Tibial artery (tissue), 4 donors: Measurements from ENCODE around the gene RPL37A.

Experiments
- DNase-seq, 2 donors: peaks; one replicate each; pipeline ENCODE4 v3.0.0-alpha.2; 2019
- H3K27ac ChIP-seq, 2 donors: fragments of 200-600 bp; sonication (generic) in 1 of 2; 1 replicate in 1 of 2; 2 replicates in 1 of 2; pipeline ENCODE4 v1.5.1; 2018 to 2019; ENCODE audit warnings: mild to moderate bottlenecking in 1 of 2
- H3K27me3 ChIP-seq, 2 donors: fragments of 200-600 bp; sonication (generic) in 1 of 2; one replicate each; pipeline versions ENCODE4 v1.5.1 to v1.6.0; 2016 to 2019
- H3K36me3 ChIP-seq, 3 donors: fragments of 200-600 bp; sonication (generic) in 2 of 3; one replicate each; pipeline ENCODE4 v1.5.1; 2016 to 2019; ENCODE audit warnings: mild to moderate bottlenecking in 2 of 3
- H3K4me1 ChIP-seq, 4 donors: fragments of 200-600 bp; sonication (generic) in 2 of 4; 1 replicate in 3 of 4; 2 replicates in 1 of 4; pipeline ENCODE4 v1.5.1; 2016 to 2019
- H3K4me3 ChIP-seq, 2 donors: fragments of 200-600 bp; sonication (generic) in 1 of 2; 1 replicate in 1 of 2; 2 replicates in 1 of 2; pipeline ENCODE4 v1.5.1; 2018 to 2019; ENCODE audit warnings: mild to moderate bottlenecking in 2 of 2
- H3K9me3 ChIP-seq, 3 donors: fragments of 200-600 bp; sonication (generic) in 1 of 3; one replicate each; pipeline ENCODE4 v1.5.1; 2016 to 2019
- intact Hi-C: fragments of 100-400 bp; cut with DNase I; formaldehyde crosslinking; loops from one replicate; pipeline ENCODE4 v1.15.0; 2023; ENCODE audit warnings: low total_unique reads
- TF ChIP-seq, protein P1 (sequence below), 2 experiments: fragments of 200-600 bp in 1 of 2; fragments of 450-650 bp in 1 of 2; IDR thresholded peaks; one replicate each; pipeline ENCODE4 v1.5.1; 2017 to 2019; ENCODE audit warnings: antibody characterized with exemption in 2 of 2, mild to moderate bottlenecking in 1 of 2, moderate library complexity in 1 of 2

The RPL37A gene

DNA sequence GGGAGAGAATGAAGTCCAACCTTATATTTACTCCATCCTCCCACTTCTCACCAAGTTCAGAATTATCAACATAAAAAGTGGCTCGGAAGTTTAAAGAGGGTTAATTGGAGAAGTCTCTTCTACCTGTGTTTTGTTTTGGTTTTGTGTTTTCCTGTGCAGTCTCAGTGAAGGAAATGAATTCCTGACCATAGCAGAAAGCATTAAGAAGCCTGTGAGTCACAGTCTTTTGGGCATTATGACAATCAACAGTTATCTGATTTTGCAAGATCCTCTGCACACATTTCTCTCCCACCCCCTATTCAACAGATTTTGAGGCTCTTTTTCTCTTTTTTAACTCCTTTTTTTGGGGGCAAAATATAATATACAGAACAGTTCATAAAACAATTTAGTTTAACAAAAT lies 8.6 kb upstream of the RPL37A start:
- Histone ChIP-seq H3K4me3 (no peak overlapping the region), H3K9me3 (no peaks in the 10 kb centered on the region), H3K27ac (no peak overlapping the region), H3K4me1 (no peaks in the 10 kb centered on the region), H3K36me3 (no peaks in the 10 kb centered on the region), H3K27me3 (no peaks in the 10 kb centered on the region)
- no peak for DNase-seq
- intact Hi-C loops, result no loop called here
- TF ChIP-seq, protein P1, sequence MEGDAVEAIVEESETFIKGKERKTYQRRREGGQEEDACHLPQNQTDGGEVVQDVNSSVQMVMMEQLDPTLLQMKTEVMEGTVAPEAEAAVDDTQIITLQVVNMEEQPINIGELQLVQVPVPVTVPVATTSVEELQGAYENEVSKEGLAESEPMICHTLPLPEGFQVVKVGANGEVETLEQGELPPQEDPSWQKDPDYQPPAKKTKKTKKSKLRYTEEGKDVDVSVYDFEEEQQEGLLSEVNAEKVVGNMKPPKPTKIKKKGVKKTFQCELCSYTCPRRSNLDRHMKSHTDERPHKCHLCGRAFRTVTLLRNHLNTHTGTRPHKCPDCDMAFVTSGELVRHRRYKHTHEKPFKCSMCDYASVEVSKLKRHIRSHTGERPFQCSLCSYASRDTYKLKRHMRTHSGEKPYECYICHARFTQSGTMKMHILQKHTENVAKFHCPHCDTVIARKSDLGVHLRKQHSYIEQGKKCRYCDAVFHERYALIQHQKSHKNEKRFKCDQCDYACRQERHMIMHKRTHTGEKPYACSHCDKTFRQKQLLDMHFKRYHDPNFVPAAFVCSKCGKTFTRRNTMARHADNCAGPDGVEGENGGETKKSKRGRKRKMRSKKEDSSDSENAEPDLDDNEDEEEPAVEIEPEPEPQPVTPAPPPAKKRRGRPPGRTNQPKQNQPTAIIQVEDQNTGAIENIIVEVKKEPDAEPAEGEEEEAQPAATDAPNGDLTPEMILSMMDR (IDR thresholded peaks at IDR 0.05), result no peak

- H3K27me3 ChIP-seq, result no peaks in the 10 kb centered on the region
- DNase-seq, result no peak
- H3K4me1 ChIP-seq, result no peaks in the 10 kb centered on the region
- no peaks in the 10 kb centered on the region for H3K36me3 ChIP-seq
- no peak overlapping the region for H3K4me3 ChIP-seq
- TF ChIP-seq, protein P1 (IDR thresholded peaks at IDR 0.05), result no peak
- intact Hi-C loops, result no loop called here
- H3K27ac ChIP-seq, result no peak overlapping the region
- no peaks in the 10 kb centered on the region for H3K9me3 ChIP-seq
These were observed 6.6 kb upstream of the RPL37A start for GRCh38 chr2:216491793-216492596.

DNA sequence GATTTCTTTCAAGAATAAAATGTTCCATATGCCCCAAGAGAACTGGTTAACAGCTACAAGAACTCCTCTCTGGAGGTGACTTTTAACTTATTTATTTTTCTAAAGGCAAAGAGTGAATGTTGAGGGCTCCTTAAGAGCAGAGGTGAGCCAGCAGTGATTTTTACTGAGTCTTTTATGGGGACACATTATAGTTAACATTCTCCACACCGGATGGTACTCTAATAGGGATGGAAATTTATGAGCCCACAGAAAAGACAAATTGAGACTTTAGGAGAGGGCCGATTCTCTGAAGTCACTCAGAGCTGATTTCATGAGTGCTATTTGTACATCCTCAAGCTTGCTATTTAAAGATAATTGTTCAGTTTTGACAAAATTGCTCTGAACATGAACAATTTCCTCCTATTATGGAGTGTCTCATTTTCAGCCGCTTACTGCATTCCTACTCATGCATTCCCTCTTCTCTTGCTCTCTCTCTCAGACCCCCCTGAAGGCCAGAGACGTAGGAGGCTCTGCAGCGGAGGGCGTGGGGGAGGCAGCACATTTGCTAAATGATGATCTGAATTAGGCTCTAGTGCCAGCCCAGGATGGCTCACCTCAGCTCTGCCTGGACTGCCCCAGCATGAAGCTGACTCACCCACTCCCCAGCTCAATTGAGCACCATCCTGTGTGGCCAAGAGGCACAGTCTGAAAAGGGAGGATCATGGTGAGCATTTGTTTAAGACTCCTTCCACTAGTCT lies 5.9 kb upstream of the RPL37A start:
- no peak for DNase-seq
- no peaks in the 10 kb centered on the region for H3K27me3 ChIP-seq
- no peak overlapping the region for H3K4me3 ChIP-seq
- no peaks in the 10 kb centered on the region for H3K36me3 ChIP-seq
- TF ChIP-seq, protein P1 (IDR thresholded peaks at IDR 0.05), result no peak
- peaks cover 0 to 6% (median 4%) of the 10 kb centered on the region in 4 donors for H3K4me1 ChIP-seq
- H3K9me3 ChIP-seq, result no peaks in the 10 kb centered on the region
- intact Hi-C loops, result no loop called here
- no peak overlapping the region for H3K27ac ChIP-seq

GRCh38 chr2:216493334-216493685 lies 5.3 kb upstream of the RPL37A start:
- no peak for DNase-seq
- Histone ChIP-seq H3K27me3 (no peaks in the 10 kb centered on the region), H3K36me3 (no peaks in the 10 kb centered on the region), H3K9me3 (no peaks in the 10 kb centered on the region), H3K4me3 (no peak overlapping the region), H3K27ac (no peak overlapping the region), H3K4me1 (peaks cover 0 to 12% (median 8%) of the 10 kb centered on the region in 4 donors)
- TF ChIP-seq, protein P1 (IDR thresholded peaks at IDR 0.05), result no peak
- intact Hi-C loops, result no loop called here

GRCh38 chr2:216495656-216496055 lies 3.0 kb upstream of the RPL37A start:
- Histone ChIP-seq H3K4me1 (peaks cover 0 to 26% (median 22%) of the 10 kb centered on the region in 4 donors), H3K9me3 (no peaks in the 10 kb centered on the region), H3K36me3 (peaks cover 9 to 10% (median 10%) of the 10 kb centered on the region in 3 donors), H3K27ac (no peak overlapping the region), H3K27me3 (no peaks in the 10 kb centered on the region), H3K4me3 (no peak overlapping the region)
- no peak for DNase-seq
- intact Hi-C loops, result no loop called here
- TF ChIP-seq, protein P1 (IDR thresholded peaks at IDR 0.05), result no peak
